Anterior cingulate cortex (tissue), 58 donors: ENCODE data around the gene CAPN8.
A peak's percentile ranks its signal among the peaks of the same experiment; 100 is the strongest.
"Not testable (repeated sequence)": the region's sequence is repeated elsewhere in the genome, so short reads cannot be mapped to it uniquely, and the experiment has no call there.

ENCODE experiments used
- DNase-seq, 58 donors: peaks; one replicate each; lab custom pipeline; 2025; lab: John Stamatoyannopoulos, UW

The CAPN8 gene

DNA sequence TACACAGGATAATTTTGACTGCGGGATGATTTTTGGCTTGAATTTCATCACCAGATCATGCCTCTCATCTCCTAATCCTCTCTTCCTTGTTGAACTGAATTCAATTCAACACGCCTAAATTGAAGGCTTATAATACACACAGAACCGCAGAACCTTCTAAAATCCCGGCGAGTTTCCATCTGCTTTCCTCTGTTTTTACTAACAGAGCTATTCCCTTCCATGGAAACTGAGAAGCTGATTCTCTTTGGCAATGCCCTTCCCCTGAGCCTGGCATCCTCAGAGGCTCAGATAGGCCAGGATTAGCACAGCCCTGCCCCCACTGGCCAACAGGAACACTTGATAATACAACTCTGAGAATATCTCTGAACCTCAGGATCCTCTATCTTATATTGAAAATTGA lies 130.2 kb downstream of the CAPN8 start:
- DNase-seq = no peak

DNA sequence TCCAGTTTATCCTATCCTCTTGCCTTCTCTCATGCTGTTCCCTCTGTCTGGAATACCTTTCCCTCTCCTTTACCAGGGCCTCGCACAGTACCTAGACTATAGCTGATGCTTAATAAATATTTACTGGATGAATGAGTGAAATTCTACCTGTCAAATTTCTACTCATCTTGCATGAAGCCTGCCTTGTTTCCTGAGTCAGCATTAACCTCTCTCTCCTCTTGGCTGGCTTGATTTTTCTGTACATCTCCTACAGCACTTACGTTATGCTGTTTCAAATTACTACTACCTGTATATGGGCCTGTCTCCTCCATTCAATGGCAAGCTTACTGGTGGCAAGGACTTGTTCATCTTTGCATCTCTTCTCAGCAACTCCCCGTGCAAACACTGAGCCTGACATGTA lies 130.8 kb downstream of the CAPN8 start:
- DNase-seq = no peak

DNA sequence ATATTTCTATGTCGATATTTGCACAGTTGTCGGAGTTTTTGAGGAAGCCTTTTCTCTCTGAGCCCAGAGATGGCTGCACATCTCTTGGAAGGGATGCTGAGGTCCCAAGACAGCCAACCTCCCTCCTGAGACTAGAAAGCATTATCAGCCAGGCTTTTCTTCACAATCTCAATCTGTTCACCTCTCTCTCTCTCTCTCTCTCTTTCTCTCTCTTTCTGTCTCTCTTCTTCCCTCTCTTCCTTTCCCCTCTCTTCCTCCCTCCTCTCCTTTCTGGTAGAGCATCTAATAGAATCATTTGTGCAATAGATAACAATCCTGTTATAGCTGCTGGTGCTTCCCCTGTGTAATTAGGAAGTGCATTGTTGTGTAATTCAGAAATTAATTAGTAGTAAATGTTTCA lies 131.8 kb downstream of the CAPN8 start:
- no peak for DNase-seq

DNA sequence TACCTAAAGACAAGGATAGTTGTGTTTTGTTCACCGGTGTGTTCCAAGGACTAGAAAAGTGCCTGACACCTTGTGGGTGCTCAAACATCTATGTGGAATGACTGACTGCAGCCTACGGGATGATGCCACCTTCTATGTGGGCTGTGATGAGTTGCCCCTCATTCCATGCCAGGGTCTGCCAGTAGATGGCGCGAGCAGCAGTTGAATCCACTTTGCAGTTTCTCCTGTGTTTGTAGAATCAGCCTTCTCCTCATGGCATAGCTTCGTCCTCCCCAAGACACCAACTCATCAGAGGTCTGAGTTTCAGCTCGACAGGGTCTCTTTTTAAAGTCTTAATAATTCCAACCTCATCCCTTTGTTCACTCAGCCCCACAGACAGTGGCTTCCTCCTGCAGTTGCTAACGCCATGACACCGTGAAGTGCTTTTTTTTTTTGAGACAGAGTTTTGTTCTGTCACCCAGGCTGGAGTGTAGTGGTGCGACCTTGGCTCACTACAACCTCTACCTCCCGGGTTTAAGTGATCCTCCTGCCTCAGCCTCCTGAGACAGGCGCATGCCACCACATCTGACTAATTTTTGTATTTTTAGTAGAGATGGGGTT lies 133.7 kb downstream of the CAPN8 start:
- DNase-seq = peak in 37 of 58 donors; percentile 2 to 70 (median 25)

DNA sequence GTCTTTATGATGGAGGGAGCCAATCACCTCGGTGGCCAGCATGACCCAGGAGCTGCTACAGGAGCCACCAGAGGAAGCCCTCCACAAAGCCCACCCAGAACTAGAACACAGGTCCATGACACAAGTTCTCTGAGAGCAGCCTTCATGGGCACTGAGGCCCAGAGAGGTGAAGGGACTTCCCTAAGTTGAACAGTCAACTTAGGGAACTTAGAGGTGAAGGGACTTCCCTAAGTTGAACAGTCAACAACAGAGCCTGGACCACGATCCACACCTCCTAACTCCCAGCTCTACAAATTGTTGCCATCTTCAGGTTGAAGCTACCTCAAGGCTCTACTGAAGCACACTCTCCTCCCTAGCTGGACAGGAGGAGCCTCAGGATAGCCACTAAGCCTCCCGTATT lies 139.5 kb downstream of the CAPN8 start:
- DNase-seq = no peak

DNA sequence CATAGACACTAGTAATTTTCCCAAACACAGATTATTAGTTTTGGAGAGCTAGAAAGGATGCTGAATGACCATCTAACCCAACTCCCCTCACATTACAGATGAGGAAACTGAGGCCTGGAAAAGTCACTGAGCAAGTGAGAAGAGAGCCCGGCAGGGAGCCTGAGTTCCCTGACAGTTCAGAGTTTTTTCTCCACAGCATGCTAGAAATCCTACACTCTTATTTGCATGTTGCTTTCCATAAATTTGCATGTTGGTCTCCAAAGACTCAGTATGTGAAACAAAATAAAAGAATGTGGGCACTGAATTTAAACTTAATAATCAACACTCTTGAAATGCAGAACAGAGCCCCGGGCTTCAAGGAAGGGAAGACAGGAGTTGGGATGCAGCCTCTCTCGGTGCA lies 140.0 kb downstream of the CAPN8 start:
- no peak for DNase-seq

DNA sequence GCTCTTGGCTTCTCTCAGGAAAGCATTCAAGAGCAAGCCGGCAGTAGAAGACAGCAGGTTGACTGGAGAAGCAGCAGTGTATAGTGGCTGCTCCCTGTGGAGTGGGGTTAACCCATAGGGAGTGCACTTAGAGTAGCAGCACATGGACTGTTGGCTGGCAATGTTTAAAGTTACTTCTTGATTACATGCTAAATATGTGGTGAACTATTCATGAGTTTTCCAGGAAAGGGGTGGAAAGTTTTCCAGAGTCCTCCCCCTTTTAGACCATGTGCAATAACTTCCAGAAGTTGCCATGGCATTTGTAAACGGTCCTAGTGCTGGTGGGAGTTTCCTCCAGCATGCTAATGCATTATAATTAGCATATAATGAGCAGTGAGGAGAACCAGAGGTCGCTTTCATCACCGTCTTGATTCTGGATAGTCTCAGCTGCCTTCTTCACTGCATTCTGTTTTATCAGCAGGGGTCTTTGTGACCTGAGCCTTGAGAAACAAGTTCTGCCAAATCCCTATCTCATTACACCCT lies 140.5 kb downstream of the CAPN8 start:
- DNase-seq = no peak

DNA sequence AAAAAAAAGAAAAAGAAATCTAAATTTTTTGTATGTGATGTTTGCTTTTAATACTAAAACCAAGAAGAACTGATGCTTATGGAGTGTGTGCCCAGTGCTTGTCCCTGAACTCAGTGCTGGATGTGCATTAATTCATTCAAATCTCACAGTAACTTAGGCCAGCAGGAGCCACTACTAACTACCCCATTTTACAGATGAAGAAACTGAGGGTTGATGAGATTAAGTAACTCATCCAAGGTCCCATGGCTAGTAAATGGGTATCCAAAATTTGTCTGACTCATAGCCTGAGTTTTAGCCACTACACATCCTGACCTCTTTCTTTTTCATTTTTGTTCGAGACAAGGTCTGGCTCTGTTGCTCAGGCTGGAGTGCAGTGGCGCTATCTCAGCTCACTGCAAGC lies 144.4 kb downstream of the CAPN8 start:
- DNase-seq = no peak

DNA sequence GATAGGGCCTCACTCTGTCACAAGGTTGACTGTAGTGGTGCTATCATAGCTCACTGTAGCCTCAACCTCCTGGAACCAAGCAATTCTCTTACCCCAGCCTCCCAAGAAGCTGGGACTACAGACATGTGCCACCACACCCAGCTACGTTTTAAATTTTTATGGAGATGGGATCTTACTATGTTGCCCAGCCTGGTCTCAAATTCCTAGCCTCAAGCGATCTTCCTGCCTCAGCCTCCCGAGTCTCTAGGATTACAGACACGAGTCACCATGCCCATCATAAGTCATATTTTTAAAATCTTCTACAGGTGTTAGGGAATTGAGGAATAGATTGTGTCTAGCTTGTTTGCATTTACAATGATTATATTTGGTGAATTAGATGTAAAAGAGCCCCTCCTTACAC lies 145.3 kb downstream of the CAPN8 start:
- DNase-seq = no peak

DNA sequence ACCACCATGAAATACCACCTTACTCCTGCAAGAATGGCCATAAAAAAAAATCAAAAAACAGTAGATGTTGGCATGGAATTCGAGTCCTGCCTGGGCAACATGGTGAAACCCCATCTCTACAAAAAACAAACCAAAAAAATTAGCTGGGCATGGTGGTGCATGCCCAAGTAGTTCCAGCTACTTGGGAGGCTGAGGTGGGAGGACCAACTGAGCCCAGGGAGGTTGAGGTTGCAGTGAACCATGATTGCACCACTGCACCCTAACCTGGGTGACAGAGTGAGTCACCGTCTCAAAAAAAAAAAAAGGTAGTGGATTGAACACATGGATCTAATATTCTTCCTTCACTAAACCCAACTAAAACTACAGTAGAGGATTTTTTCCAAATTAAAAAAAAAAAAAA lies 146.4 kb downstream of the CAPN8 start:
- DNase-seq = no peak

DNA sequence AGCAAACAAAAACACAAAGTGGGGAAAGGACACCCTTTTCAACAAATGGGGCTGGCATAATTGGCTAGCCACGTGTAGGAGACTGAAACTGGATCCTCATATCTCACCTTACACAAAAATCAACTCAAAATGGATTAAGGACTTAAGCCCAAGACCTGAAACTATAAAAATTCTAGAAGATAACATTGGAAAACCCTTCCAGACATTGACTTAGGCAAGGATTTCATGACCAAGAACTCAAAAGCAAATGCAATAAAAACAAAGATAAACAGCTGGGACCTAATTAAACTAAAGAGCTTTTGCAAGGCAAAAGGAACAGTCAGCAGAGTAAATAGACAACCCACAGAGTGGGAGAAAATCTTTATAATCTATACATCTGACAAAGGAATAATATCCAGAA lies 146.9 kb downstream of the CAPN8 start:
- not testable (repeated sequence) for DNase-seq

DNA sequence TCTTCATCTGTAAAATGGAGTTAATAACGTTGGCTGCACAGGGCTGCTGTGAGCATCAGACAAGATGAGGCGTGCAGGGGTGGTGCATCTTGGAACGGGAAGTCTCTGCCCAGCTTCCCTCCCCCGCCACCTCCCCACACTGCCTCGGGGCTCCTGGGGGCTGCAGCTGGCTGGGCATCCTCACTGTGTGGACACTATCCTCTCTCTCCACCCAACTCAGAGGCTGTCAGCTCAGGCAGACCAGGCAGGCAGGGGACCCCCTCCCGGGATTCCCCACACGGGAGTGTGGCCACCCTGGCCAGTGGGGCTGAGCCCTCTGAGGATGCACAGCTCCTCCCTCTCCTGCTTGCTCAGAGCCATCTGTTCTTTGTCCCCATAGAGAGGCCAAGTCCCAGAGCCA lies 149.6 kb downstream of the CAPN8 start:
- no peak for DNase-seq

DNA sequence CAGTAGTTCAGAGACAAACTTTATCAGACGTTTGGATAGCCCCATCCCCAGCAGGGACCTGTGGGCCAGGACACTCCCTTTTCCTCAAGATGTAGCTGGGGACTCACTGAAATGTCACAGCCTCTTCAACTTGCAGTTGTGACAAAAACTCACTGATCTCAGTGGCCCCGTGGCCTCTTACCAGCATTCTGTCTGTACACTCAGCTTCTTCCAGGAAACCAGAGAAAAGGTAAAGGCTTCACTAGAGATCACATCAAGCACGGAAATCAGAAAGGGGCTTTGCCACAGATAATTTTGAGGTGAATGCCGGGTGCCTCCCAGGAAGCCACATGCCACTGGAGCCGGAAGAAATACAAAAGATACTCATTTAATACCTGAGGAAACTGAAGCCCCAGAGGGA lies 150.1 kb downstream of the CAPN8 start:
- DNase-seq = no peak

DNA sequence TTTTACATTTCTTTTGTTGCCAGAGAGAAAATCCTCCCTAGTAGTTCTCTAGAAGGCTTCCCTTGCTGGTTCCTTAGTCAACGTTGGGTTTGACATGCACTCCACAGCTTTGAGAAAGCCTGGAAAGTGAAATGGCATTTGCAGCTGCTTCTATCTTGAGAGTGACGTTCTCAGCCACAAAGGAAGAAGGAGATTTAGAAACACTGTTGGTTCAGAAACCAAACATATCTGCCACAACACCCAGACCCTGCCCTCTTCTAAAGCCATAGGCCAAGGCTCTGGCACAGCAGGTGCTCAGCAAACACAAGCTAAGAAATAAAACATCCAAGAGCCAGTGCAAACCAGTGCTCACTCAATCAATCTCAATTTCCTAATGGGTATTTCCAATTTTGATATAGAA lies 150.9 kb downstream of the CAPN8 start:
- no peak for DNase-seq

DNA sequence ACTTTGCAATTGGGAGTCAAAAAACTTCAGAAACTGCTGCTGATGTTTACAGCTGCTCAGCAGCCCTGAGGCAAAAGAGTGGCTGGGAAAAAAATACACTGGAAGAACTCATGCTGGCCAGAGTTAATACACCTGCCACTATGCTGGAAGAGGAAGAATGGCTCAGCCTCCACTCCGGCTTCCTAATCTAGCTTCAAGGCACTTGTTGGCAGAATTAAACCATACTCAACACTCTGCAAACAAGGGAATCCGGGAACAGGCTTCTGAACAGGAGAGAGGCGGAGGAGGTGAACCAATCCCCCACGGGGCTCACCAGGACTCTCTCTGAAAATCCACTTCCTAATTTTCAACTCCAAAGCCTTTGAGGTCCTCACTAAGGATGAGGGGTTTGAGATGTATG lies 152.2 kb downstream of the CAPN8 start:
- no peak for DNase-seq

DNA sequence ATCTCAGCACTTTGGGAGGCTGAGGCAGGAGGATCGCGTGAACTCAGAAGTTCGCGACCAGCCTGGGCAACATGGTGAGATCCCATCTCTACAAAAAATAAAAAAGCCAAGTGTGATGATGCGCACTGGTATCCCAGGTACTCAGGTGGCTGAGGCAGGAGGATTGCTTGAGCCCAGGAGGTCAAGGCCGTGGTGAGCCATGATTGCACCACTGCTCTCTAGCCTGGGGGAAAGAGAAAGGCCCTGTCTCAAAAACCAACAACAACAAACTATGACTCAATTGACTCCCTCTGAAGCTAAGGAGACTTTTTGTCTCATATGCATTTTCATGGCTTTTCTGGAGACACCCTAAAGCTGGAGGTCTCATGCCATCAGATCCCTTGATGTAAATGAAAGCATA lies 153.4 kb downstream of the CAPN8 start:
- DNase-seq = no peak

DNA sequence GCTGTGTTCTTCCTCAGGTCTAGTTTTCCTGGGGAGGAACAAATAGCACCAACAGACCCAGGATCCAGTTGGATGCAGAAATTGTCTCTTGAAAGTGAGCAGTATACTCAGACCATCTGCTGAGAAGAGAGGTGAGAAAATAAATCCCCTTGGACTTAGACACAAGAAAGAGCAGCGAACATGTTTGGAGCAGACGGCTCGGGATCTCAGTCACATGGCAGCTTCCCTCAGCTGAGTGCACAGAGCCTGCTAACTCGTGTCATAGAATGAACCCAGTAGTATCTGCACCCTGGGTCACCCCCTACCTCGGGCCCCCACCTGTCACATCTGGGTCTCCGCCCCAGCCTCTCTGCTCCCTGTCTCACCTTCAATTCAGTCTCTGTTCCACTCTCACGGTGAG lies 156.7 kb downstream of the CAPN8 start:
- peak in 7 of 58 donors; percentile 3 to 16 (median 6) for DNase-seq

DNA sequence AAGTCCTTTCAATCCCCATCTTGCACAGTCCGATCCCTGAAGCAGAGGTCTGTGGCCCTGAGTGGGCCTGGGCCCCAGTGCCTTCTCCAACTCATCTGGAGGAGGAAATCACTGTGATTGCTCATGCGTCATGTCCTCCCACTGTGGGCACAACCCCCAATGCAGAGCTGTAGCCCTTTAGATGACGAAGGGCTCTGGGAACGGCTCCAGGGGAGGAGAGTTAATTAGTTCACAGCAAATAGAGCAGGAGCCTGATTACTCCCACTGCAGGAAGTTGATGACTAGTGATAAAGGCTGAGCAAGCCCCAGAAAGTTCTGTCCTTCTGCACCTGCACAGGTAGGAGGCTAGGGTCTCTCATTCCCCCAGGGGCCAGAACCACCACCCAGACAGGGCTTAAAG lies 160.8 kb downstream of the CAPN8 start:
- DNase-seq = peak in 17 of 58 donors; percentile 1 to 55 (median 10)

DNA sequence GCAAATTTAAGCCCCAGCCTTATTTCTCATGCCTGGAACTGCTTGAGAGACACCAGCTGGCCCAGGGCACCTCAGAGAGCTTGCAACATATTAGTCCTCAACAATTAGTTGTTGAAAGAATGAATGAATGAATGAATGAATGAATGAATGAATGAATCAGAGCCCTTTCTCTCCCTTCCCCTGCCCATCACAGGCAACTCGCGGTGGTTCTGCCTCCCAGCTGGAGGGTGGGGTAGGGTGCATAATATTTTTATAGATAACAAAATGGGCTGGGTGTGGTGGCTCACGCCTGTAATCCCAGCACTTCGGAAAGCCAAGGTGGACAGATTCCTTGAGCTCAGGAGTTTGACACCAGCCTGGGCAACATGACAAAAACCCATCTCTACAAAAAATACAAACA lies 162.2 kb downstream of the CAPN8 start:
- DNase-seq = no peak

DNA sequence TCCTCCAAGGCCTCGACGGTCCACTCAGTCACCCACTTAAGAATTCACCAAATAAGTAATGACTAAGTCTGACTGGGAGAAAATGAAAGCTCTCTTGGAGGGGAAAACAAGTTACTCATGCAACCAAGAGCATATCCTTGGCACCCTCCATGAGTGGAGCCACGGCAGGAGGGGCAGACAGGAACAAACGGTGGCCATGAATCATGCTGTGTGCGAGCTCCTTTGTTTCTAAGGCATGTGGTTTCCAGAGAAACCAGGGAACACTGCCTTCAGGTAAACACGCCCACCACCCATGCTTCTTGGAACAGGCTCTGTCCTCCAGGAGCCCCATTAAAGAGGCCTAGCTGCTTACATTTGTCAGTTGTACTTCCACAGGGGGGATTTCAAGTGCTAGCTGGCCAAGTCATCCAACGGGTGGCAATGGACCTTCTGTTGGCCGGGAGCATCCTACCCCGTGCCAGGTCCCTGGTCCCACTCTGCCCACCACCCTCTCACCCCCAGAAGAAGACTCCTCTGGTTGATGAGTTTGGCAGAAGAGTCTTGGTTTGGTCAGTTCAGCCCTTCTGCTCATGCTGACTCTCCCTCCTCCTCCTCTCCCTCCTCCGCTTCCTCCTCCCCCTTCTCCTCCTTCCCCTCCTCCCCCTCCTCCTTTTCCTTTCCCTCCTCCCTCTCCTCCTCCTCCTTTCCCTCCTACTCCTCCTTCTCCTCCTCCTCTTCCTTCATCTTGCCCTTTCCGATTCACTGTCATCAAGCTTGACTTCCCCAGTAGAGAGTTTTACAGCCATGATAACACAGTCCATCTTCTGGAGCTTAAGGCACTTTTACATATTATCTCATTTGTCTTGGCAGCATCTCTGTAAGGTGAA lies 164.7 kb downstream of the CAPN8 start:
- peak in 10 of 58 donors; percentile 3 to 34 (median 18) for DNase-seq

DNA sequence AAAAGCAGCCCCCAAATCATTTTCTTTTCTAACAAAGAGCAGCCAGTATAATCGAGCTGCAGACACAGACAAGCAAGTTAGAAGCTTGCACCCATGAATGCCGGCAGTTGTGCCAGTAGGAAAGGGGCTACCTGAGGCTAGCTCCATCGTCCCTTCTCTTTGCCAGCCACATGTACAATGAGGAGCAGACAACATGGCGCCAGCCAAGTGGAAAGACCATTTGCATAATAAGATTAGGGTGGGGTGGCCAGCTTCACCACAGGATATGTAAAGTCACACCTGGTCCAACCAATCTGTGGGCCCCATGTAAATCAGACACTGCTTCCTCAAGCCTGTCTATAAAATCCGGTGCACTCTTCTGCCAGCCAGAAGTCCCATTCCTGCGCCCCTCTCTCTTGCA lies 168.6 kb downstream of the CAPN8 start:
- DNase-seq = no peak
